ENCODE results near the gene ITGB4. TPM values are rescaled to one million over a fixed set of nuclear protein-coding genes. Genes with fewer than 3 reads are reported as not detected.

The ITGB4 gene
- total and polyA plus RNA-seq, 10 of the 15 experiments (the other 5 are each of a cell fraction or from before 2014, with no cell fraction given) = 0.06 to 1.6 (median 0.27) TPM; not detected in 2

DNA sequence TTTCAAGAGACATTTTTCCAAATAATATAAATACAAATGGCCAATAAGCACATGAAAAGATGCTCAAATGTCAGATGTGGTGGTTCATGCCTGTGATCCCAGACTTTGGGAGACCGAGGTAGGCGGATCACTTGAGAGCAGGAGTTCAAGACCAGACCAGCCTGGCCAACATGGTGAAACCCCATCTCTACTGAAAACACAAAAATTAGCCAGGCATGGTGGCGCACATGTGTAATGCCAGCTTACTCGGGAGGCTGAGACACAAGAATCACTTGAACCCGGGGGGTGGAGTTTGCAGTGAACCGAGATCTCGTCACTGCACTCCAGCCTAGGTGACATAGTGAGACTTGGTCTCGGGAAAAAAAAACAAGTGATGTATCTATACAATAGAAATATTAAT is 46.6 kb downstream of the ITGB4 start:
- POLR2A ChIA-PET = interaction anchor here (1.2 kb wide), 1 partner anchor 65 kb away, joined by 3 read pairs; no protein-coding TSS in a partner anchor
- RAD21 ChIA-PET (ENCODE audit: unreplicated experiment) = no interaction called here
- no peaks in the 10 kb centered on the region for H4K20me1 ChIP-seq (ENCODE audit: control insufficient read depth, insufficient read depth)
- CTCF ChIA-PET = interaction anchor here (0.6 kb wide), 1 partner anchor 415 kb away, joined by 3 read pairs; no protein-coding TSS in a partner anchor
- in situ Hi-C loops (cut with MboI) = no loop called here
- H3K9ac ChIP-seq (ENCODE audit: control insufficient read depth, insufficient read depth, low read length) = no peak overlapping the region
- intact Hi-C loops (cut with micrococcal nuclease; ENCODE audit: unreplicated experiment) = no loop called here
- ATAC-seq (no peak), FAIRE-seq (no peak), DNase-seq (ENCODE audit: low read depth, low spot score) (no peak)
- H3K27ac ChIP-seq (ENCODE audit: control insufficient read depth, insufficient read depth) = no peak overlapping the region
- no TSS peak for BruUV-seq (replicated peaks)
- WGBS (ENCODE audit: insufficient coverage, insufficient replicate concordance, low lambda C conversion rate, missing lambda C conversion rate) = 53% methylated on average over 8 of the region's 8 CpGs
- peaks cover 12% of the 10 kb centered on the region for H3K4me1 ChIP-seq (ENCODE audit: control insufficient read depth, insufficient read depth, low read length)
- no peak overlapping the region for H3K4me2 ChIP-seq (ENCODE audit: control insufficient read depth, insufficient read depth)
- SMC1A ChIA-PET (ENCODE audit: uncharacterized antibody, unreplicated experiment) = interaction anchor here (0.7 kb wide), 1 partner anchor 17 kb away, joined by 3 read pairs; the partner anchor contains the start of gene UNK
- no peak overlapping the region for H3K4me3 ChIP-seq
- H3K36me3 ChIP-seq (ENCODE audit: control insufficient read depth in 2 of 2, insufficient read depth in 2 of 2, low read length in 1 of 2) = no peaks in the 10 kb centered on the region
- no peaks in the 10 kb centered on the region for H3K9me3 ChIP-seq (replicated peaks; ENCODE audit: control insufficient read depth, insufficient read depth, low read length)
- H3K79me2 ChIP-seq (ENCODE audit: control insufficient read depth, insufficient read depth, low read length) = no peaks in the 10 kb centered on the region; the same call in 1 of the 2 replicates
- H2AFZ ChIP-seq (ENCODE audit: control insufficient read depth, low read depth, low read length) = no peak overlapping the region
- no peaks in the 10 kb centered on the region for H3K27me3 ChIP-seq (replicated peaks in 1 of 2; ENCODE audit: control insufficient read depth in 2 of 2, insufficient read depth in 2 of 2, low read length in 1 of 2)
- TF ChIP-seq SMAD1 (IDR thresholded peaks at IDR 0.05; ENCODE audit: low read depth, partially characterized antibody) (no peak), LARP7 (IDR thresholded peaks at IDR 0.05) (no peak), E2F8 (IDR thresholded peaks at IDR 0.05; ENCODE audit: low read depth, partially characterized antibody) (no peak), CREM (IDR thresholded peaks at IDR 0.05; ENCODE audit: low read depth) (no peak), RAD21 (IDR thresholded peaks at IDR 0.05; ENCODE audit: insufficient read depth, low read depth, low read length) (no peak), NR2F1 (conservative IDR thresholded peaks at IDR 0.05) (no peak), SP1 (IDR thresholded peaks at IDR 0.05; ENCODE audit: low read depth, low read length) (no peak), EED (IDR thresholded peaks at IDR 0.05; ENCODE audit: low read depth) (no peak), NR2C2 (IDR thresholded peaks at IDR 0.05; ENCODE audit: borderline replicate concordance, control insufficient read depth, insufficient read length, low read depth) (no peak), FOXM1 (IDR thresholded peaks at IDR 0.05; ENCODE audit: low read depth, low read length) (no peak)
- TF ChIP-seq, protein P1, sequence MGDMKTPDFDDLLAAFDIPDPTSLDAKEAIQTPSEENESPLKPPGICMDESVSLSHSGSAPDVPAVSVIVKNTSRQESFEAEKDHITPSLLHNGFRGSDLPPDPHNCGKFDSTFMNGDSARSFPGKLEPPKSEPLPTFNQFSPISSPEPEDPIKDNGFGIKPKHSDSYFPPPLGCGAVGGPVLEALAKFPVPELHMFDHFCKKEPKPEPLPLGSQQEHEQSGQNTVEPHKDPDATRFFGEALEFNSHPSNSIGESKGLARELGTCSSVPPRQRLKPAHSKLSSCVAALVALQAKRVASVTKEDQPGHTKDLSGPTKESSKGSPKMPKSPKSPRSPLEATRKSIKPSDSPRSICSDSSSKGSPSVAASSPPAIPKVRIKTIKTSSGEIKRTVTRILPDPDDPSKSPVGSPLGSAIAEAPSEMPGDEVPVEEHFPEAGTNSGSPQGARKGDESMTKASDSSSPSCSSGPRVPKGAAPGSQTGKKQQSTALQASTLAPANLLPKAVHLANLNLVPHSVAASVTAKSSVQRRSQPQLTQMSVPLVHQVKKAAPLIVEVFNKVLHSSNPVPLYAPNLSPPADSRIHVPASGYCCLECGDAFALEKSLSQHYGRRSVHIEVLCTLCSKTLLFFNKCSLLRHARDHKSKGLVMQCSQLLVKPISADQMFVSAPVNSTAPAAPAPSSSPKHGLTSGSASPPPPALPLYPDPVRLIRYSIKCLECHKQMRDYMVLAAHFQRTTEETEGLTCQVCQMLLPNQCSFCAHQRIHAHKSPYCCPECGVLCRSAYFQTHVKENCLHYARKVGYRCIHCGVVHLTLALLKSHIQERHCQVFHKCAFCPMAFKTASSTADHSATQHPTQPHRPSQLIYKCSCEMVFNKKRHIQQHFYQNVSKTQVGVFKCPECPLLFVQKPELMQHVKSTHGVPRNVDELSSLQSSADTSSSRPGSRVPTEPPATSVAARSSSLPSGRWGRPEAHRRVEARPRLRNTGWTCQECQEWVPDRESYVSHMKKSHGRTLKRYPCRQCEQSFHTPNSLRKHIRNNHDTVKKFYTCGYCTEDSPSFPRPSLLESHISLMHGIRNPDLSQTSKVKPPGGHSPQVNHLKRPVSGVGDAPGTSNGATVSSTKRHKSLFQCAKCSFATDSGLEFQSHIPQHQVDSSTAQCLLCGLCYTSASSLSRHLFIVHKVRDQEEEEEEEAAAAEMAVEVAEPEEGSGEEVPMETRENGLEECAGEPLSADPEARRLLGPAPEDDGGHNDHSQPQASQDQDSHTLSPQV (IDR thresholded peaks at IDR 0.05) = no peak
- TF ChIP-seq, protein P2, sequence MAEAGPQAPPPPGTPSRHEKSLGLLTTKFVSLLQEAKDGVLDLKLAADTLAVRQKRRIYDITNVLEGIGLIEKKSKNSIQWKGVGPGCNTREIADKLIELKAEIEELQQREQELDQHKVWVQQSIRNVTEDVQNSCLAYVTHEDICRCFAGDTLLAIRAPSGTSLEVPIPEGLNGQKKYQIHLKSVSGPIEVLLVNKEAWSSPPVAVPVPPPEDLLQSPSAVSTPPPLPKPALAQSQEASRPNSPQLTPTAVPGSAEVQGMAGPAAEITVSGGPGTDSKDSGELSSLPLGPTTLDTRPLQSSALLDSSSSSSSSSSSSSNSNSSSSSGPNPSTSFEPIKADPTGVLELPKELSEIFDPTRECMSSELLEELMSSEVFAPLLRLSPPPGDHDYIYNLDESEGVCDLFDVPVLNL (IDR thresholded peaks at IDR 0.05; ENCODE audit: low read depth, low read length) = no peak
- TF ChIP-seq, protein P3, sequence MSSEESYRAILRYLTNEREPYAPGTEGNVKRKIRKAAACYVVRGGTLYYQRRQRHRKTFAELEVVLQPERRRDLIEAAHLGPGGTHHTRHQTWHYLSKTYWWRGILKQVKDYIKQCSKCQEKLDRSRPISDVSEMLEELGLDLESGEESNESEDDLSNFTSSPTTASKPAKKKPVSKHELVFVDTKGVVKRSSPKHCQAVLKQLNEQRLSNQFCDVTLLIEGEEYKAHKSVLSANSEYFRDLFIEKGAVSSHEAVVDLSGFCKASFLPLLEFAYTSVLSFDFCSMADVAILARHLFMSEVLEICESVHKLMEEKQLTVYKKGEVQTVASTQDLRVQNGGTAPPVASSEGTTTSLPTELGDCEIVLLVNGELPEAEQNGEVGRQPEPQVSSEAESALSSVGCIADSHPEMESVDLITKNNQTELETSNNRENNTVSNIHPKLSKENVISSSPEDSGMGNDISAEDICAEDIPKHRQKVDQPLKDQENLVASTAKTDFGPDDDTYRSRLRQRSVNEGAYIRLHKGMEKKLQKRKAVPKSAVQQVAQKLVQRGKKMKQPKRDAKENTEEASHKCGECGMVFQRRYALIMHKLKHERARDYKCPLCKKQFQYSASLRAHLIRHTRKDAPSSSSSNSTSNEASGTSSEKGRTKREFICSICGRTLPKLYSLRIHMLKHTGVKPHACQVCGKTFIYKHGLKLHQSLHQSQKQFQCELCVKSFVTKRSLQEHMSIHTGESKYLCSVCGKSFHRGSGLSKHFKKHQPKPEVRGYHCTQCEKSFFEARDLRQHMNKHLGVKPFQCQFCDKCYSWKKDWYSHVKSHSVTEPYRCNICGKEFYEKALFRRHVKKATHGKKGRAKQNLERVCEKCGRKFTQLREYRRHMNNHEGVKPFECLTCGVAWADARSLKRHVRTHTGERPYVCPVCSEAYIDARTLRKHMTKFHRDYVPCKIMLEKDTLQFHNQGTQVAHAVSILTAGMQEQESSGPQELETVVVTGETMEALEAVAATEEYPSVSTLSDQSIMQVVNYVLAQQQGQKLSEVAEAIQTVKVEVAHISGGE (CRISPR knock-in tag; IDR thresholded peaks at IDR 0.05) = no peak
